DND-41 (cell line): ENCODE results near the gene MIS18BP1.

ENCODE experiments used
- ATAC-seq: fragments of 200-7000 bp; cut with Tn5 transposase; 3 replicates; pipeline ENCODE4 v1.9.1; 2021; ENCODE audit warnings: low read depth; ENCODE audit not compliant: insufficient read depth
- DNase-seq: peaks from one replicate; pipeline ENCODE4 v3.0.0-alpha.2; 2020
- H2AFZ ChIP-seq: 2 replicates; pipeline ENCODE4 v1.6.0; 2012; ENCODE audit warnings: low read depth, low read length
- H3K27ac ChIP-seq: 2 replicates; pipeline ENCODE4 v1.5.1; 2012; ENCODE audit warnings: low read length, inconsistent platforms
- H3K27me3 ChIP-seq: fragments of 200-600 bp; sonication (generic); 2 replicates; pipeline ENCODE4 v1.6.0; 2012; ENCODE audit warnings: low read length, mild to moderate bottlenecking, inconsistent platforms; ENCODE audit not compliant: insufficient read depth, poor library complexity
- H3K36me3 ChIP-seq: 2 replicates; pipeline ENCODE4 v1.5.1; 2012; ENCODE audit warnings: low read length, inconsistent platforms; ENCODE audit not compliant: insufficient read depth
- H3K4me1 ChIP-seq: 2 replicates; pipeline ENCODE4 v1.5.1; 2012; ENCODE audit warnings: mild to moderate bottlenecking, low read length; ENCODE audit not compliant: insufficient read depth
- H3K4me2 ChIP-seq: 2 replicates; pipeline ENCODE4 v1.6.0; 2012; ENCODE audit warnings: mild to moderate bottlenecking, moderate library complexity, low read length, inconsistent platforms; ENCODE audit not compliant: insufficient read depth
- H3K4me3 ChIP-seq, 2 experiments: fragments of 200-600 bp in 1 of 2; shearing (Covaris generic) in 1 of 2; 2 replicates each; pipeline ENCODE4 v1.5.1; 2012 to 2016; ENCODE audit warnings: inconsistent platforms in 2 of 2, low read length in 2 of 2, mild to moderate bottlenecking in 2 of 2, low read depth in 1 of 2, moderate library complexity in 1 of 2
- H3K79me2 ChIP-seq: 2 replicates; pipeline ENCODE4 v1.6.0; 2012; ENCODE audit warnings: low read length, inconsistent platforms; ENCODE audit not compliant: insufficient read depth
- H3K9ac ChIP-seq: 2 replicates; pipeline ENCODE4 v1.6.0; 2012; ENCODE audit warnings: low read depth, mild to moderate bottlenecking, inconsistent platforms, low read length, moderate library complexity
- H3K9me3 ChIP-seq: 2 replicates; pipeline ENCODE4 v1.5.1; 2012; ENCODE audit warnings: low read length, moderate library complexity, mild to moderate bottlenecking, inconsistent platforms; ENCODE audit not compliant: insufficient read depth, severe bottlenecking
- H4K20me1 ChIP-seq: 2 replicates; pipeline ENCODE4 v1.6.0; 2012; ENCODE audit warnings: low read length; ENCODE audit not compliant: insufficient read depth
- CTCF ChIP-seq: IDR thresholded peaks from 2 replicates; pipeline ENCODE4 v1.5.1; 2012; ENCODE audit warnings: borderline replicate concordance, low read length, moderate library complexity, mild to moderate bottlenecking; ENCODE audit not compliant: poor library complexity, severe bottlenecking; ENCODE audit errors: extremely low read depth
- EZH2 ChIP-seq: IDR thresholded peaks from 3 replicates; pipeline ENCODE4 v1.6.1; 2012; ENCODE audit warnings: borderline replicate concordance, low read depth, mild to moderate bottlenecking, moderate library complexity, low read length, inconsistent platforms; ENCODE audit not compliant: severe bottlenecking

MIS18BP1 gene

DNA sequence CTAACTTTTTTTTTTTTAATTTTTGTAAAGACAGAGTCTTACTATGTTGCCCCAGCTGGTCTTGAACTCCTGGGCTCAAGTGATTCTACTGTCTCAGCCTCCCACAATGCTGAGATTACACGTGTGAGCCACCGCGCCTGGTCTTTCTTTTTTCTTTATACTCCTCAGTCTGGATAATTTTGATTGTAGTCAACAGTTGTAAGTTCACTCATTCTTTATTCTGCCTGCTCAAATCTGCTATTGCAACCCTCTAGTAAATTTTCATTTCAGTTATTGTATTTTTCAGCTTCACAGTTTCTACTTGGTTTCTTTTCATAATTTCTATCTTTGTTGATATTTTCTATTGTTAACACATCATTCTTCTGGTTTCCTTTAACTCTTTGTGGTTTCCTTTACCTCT is 5.8 kb upstream of the MIS18BP1 start:
- no peaks in the 10 kb centered on the region for H3K4me1 ChIP-seq
- ATAC-seq, result no peak
- H3K4me2 ChIP-seq, result no peak overlapping the region
- no peaks in the 10 kb centered on the region for H3K27me3 ChIP-seq
- H3K9ac ChIP-seq, result no peak overlapping the region
- DNase-seq, result no peak
- peaks cover 23% of the 10 kb centered on the region for H3K9me3 ChIP-seq
- no peaks in the 10 kb centered on the region for H3K36me3 ChIP-seq
- no peak overlapping the region for H2AFZ ChIP-seq
- TF ChIP-seq EZH2, result no peak
- no peak for TF ChIP-seq CTCF
- H3K79me2 ChIP-seq, result no peaks in the 10 kb centered on the region
- H3K4me3 ChIP-seq, result no peak overlapping the region
- no peaks in the 10 kb centered on the region for H4K20me1 ChIP-seq
- no peak overlapping the region for H3K27ac ChIP-seq

- Histone ChIP-seq H3K4me3 (no peak overlapping the region), H3K4me2 (no peak overlapping the region), H3K9ac (no peak overlapping the region), H3K4me1 (peaks cover 5% of the 10 kb centered on the region), H3K79me2 (no peaks in the 10 kb centered on the region), H2AFZ (no peak overlapping the region), H3K9me3 (peaks cover 29% of the 10 kb centered on the region), H3K36me3 (no peaks in the 10 kb centered on the region; the same call in 1 of the 2 replicates), H3K27ac (no peak overlapping the region), H3K27me3 (no peaks in the 10 kb centered on the region), H4K20me1 (no peaks in the 10 kb centered on the region)
- ATAC-seq, result no peak
- no peak for DNase-seq
- TF ChIP-seq CTCF (no peak), EZH2 (no peak)
These were observed 5.1 kb upstream of the MIS18BP1 start for GRCh38 chr14:45258073-45258472.

DNA sequence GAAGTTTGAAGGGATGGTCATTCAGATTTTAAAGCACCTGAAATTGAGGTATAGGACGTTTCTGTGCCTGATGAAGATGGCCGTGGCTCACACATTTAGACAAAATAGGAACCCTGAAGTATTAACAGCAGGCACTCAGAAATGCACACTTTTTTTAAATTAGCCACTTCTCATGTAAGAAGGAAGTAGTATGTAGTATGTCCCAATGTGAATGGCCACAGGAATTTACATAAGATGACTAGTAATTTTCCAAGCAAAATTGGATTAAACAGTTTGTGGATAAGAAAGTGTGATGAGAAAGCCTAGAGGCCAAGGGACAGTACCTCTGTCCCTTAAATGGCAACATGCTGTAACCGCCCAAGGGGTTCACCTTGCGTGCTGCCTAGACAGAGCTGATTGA is 1.8 kb upstream of the MIS18BP1 start:
- H3K4me3 ChIP-seq, result no peak overlapping the region
- no peaks in the 10 kb centered on the region for H3K27me3 ChIP-seq
- peaks cover 24% of the 10 kb centered on the region for H3K4me1 ChIP-seq
- H2AFZ ChIP-seq, result no peak overlapping the region
- no peak overlapping the region for H3K4me2 ChIP-seq
- H3K9me3 ChIP-seq, result peaks cover 27% of the 10 kb centered on the region
- no peak overlapping the region for H3K27ac ChIP-seq
- H3K9ac ChIP-seq, result no peak overlapping the region
- ATAC-seq (no peak), DNase-seq (no peak)
- peaks cover 31% of the 10 kb centered on the region for H3K79me2 ChIP-seq
- H4K20me1 ChIP-seq, result no peaks in the 10 kb centered on the region; the same call in 1 of the 2 replicates
- TF ChIP-seq EZH2 (no peak), CTCF (no peak)
- no peaks in the 10 kb centered on the region; the same call in 1 of the 2 replicates for H3K36me3 ChIP-seq
